ENCODE data around the gene ANXA11.
A peak's percentile ranks its signal among the peaks of the same experiment; 100 is the strongest.

GRCh38 chr10:80205477-80206276 is at the start of gene ANXA11:
- TF ChIP-seq CTCF (IDR thresholded peaks at IDR 0.05) (peak in 1 of 3 donors; percentile 14), POLR2A (IDR thresholded peaks at IDR 0.05) (peak; percentile 84)

Data from breast epithelium (tissue), 3 donors.